Measurements from ENCODE around the gene CDC37L1.

The CDC37L1 gene

DNA sequence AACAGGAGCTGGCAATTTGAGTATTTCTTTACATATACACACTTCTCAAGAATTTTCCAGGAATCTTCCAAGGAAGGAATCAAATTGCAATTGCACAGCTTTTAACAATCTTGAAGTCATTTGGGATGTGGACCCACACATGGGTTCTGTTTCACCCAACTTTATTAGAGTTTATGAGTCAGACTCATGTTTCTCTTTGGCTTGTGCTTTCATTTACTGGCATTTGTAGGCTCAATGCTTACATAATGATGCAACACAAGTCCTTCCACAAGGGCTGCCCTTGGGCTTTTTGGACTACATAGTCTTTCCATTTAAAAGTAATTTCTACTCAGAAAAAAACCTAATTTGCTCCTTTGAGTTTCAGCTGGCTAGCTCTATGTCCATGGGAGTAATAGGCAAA, 4.6 kb upstream of the CDC37L1 start:
- Histone ChIP-seq H3K36me3 (ENCODE audit: low read length) (no peaks in the 10 kb centered on the region), H3K27ac (ENCODE audit: low read depth, low read length) (no peak overlapping the region), H3F3A (ENCODE audit: insufficient read depth) (no peaks in the 10 kb centered on the region), H3K9ac (ENCODE audit: low read length) (no peak overlapping the region), H3K9me3 (ENCODE audit: insufficient read depth, low read length) (no peaks in the 10 kb centered on the region), H3K79me2 (ENCODE audit: insufficient read depth, low read length) (peaks cover 3% of the 10 kb centered on the region), H2AFZ (ENCODE audit: low read depth, low read length, severe bottlenecking) (no peak overlapping the region), H3K4me3 (ENCODE audit: insufficient read depth, low read length, poor library complexity, severe bottlenecking) (no peak overlapping the region), H3K27me3 (ENCODE audit: low read length) (no peaks in the 10 kb centered on the region), H3K9me2 (replicated peaks; ENCODE audit: insufficient read depth, low read length) (no peaks in the 10 kb centered on the region), H3K4me2 (ENCODE audit: low read depth, low read length, poor library complexity, severe bottlenecking) (no peak overlapping the region), H4K20me1 (ENCODE audit: low read depth, low read length) (no peaks in the 10 kb centered on the region)
- TF ChIP-seq EZH2phosphoT487 (conservative IDR thresholded peaks at IDR 0.05; ENCODE audit: low read length), result no peak
- TF ChIP-seq, protein P1, sequence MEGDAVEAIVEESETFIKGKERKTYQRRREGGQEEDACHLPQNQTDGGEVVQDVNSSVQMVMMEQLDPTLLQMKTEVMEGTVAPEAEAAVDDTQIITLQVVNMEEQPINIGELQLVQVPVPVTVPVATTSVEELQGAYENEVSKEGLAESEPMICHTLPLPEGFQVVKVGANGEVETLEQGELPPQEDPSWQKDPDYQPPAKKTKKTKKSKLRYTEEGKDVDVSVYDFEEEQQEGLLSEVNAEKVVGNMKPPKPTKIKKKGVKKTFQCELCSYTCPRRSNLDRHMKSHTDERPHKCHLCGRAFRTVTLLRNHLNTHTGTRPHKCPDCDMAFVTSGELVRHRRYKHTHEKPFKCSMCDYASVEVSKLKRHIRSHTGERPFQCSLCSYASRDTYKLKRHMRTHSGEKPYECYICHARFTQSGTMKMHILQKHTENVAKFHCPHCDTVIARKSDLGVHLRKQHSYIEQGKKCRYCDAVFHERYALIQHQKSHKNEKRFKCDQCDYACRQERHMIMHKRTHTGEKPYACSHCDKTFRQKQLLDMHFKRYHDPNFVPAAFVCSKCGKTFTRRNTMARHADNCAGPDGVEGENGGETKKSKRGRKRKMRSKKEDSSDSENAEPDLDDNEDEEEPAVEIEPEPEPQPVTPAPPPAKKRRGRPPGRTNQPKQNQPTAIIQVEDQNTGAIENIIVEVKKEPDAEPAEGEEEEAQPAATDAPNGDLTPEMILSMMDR (IDR thresholded peaks at IDR 0.05; ENCODE audit: insufficient read depth, low read length, poor library complexity, severe bottlenecking), result no peak

DNA sequence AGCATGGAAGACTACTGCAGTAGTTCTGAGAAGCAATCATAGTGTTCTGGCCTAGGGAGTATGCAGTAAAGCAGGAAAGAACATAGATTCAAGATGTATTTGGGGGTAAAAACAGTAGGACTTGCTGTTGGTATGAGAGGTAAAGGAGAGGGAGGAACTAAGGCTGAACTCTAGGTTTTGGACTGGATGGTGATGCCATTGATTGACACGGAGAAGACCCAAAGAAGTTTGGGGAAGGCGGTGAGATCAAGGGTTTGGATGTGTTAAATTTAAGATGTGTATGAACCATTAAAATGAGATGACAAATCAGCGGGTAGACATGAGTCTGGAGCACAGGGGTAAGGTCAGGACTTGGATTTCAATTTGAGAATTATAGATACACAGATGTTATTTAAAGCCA, 2.0 kb upstream of the CDC37L1 start:
- Histone ChIP-seq H3K36me3 (ENCODE audit: low read length) (no peaks in the 10 kb centered on the region), H3F3A (ENCODE audit: insufficient read depth) (no peaks in the 10 kb centered on the region), H3K9me3 (ENCODE audit: insufficient read depth, low read length) (no peaks in the 10 kb centered on the region), H2AFZ (ENCODE audit: low read depth, low read length, severe bottlenecking) (no peak overlapping the region), H3K4me2 (ENCODE audit: low read depth, low read length, poor library complexity, severe bottlenecking) (no peak overlapping the region), H3K27ac (ENCODE audit: low read depth, low read length) (no peak overlapping the region), H3K79me2 (ENCODE audit: insufficient read depth, low read length) (peaks cover 26% of the 10 kb centered on the region), H3K4me3 (ENCODE audit: insufficient read depth, low read length, poor library complexity, severe bottlenecking) (no peak overlapping the region), H3K9me2 (replicated peaks; ENCODE audit: insufficient read depth, low read length) (no peaks in the 10 kb centered on the region), H3K9ac (ENCODE audit: low read length) (no peak overlapping the region), H4K20me1 (ENCODE audit: low read depth, low read length) (no peaks in the 10 kb centered on the region), H3K27me3 (ENCODE audit: low read length) (no peaks in the 10 kb centered on the region)
- TF ChIP-seq, protein P1 (IDR thresholded peaks at IDR 0.05; ENCODE audit: insufficient read depth, low read length, poor library complexity, severe bottlenecking), result no peak
- TF ChIP-seq EZH2phosphoT487 (conservative IDR thresholded peaks at IDR 0.05; ENCODE audit: low read length), result no peak

DNA sequence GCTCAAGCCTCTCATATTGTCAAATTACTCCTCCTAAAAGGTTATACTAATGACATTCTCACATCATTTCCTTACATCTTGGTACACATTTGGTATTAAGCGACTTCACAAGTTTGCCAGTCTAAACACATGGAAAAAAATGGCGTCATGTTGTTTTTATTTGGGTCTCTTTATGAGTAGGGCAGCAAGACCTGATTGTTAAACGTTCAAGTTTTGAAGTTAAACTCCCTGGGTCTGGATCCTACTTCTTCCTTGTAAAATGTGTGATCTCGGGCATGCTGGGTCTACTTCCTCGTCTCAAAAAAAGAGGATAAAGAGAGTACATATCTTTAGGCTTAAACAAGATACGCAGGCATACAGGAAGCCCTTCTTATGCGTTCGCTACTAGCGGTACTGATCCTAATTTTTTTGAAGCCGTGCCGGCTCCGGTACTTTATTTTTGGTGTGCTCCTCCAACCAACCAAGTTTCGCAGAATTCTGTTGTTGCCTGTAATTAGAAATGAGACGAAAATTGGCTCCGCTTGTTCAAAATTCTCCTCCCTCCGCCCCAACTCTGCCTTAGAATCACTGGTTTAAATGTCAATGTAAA, 596 bp upstream of the CDC37L1 start:
- peak overlapping the region; percentile 61 for H3K4me2 ChIP-seq (ENCODE audit: low read depth, low read length, poor library complexity, severe bottlenecking)
- H3K9me3 ChIP-seq (ENCODE audit: insufficient read depth, low read length), result no peaks in the 10 kb centered on the region
- H4K20me1 ChIP-seq (ENCODE audit: low read depth, low read length), result no peaks in the 10 kb centered on the region
- H3K36me3 ChIP-seq (ENCODE audit: low read length), result no peaks in the 10 kb centered on the region
- TF ChIP-seq EZH2phosphoT487 (conservative IDR thresholded peaks at IDR 0.05; ENCODE audit: low read length), result no peak
- TF ChIP-seq, protein P1 (IDR thresholded peaks at IDR 0.05; ENCODE audit: insufficient read depth, low read length, poor library complexity, severe bottlenecking), result no peak
- peaks cover 36% of the 10 kb centered on the region for H3K79me2 ChIP-seq (ENCODE audit: insufficient read depth, low read length)
- H2AFZ ChIP-seq (ENCODE audit: low read depth, low read length, severe bottlenecking), result peak overlapping the region; percentile 91
- H3K4me3 ChIP-seq (ENCODE audit: insufficient read depth, low read length, poor library complexity, severe bottlenecking), result peak overlapping the region; percentile 76
- no peaks in the 10 kb centered on the region for H3F3A ChIP-seq (ENCODE audit: insufficient read depth)
- peak overlapping the region; percentile 76 for H3K27ac ChIP-seq (ENCODE audit: low read depth, low read length)
- no peaks in the 10 kb centered on the region for H3K27me3 ChIP-seq (ENCODE audit: low read length)
- peak overlapping the region; percentile 77 for H3K9ac ChIP-seq (ENCODE audit: low read length)
- H3K9me2 ChIP-seq (replicated peaks; ENCODE audit: insufficient read depth, low read length), result no peaks in the 10 kb centered on the region
